HL-60 (cell line): ENCODE measurements around the gene CYB5R4.

Experiments used
- DNase-seq, 2 experiments: peaks; one replicate each; pipeline ENCODE4 v3.0.0-alpha.2; 2010 to 2020; ENCODE audit warnings: low read depth in 1 of 2, low spot score in 1 of 2
- H3K27ac ChIP-seq: fragments of 250-450 bp; sonication (Bioruptor Pico); replicated peaks from 2 replicates; pipeline ENCODE4 v1.5.1; 2020; ENCODE audit warnings: mild to moderate bottlenecking, moderate library complexity
- H3K27me3 ChIP-seq: fragments of 250-450 bp; sonication (Bioruptor Pico); 2 replicates; pipeline ENCODE4 v1.5.1; 2021; ENCODE audit warnings: mild to moderate bottlenecking, moderate library complexity; ENCODE audit not compliant: insufficient read depth, poor library complexity, severe bottlenecking
- H3K4me3 ChIP-seq: replicated peaks from 2 replicates; pipeline ENCODE4 v1.5.1; 2011; ENCODE audit warnings: mild to moderate bottlenecking, control low read depth, low read length; ENCODE audit not compliant: insufficient read depth
- GABPA ChIP-seq: IDR thresholded peaks from 2 replicates; pipeline ENCODE4 v1.6.1; 2012; ENCODE audit warnings: low read depth
- POLR2AphosphoS5 ChIP-seq: IDR thresholded peaks from 2 replicates; pipeline ENCODE4 v1.6.1; 2012; ENCODE audit warnings: low read depth
- REST ChIP-seq: IDR thresholded peaks from 2 replicates; pipeline ENCODE4 v1.6.1; 2012; ENCODE audit warnings: low read depth; ENCODE audit not compliant: insufficient replicate concordance
- SPI1 ChIP-seq: IDR thresholded peaks from 2 replicates; pipeline ENCODE4 v1.6.1; 2012; ENCODE audit warnings: low read depth, mild to moderate bottlenecking, borderline replicate concordance
- TF ChIP-seq, protein P1 (sequence below): IDR thresholded peaks from one replicate; pipeline ENCODE4 v1.5.1; 2011; ENCODE audit warnings: low read length, control low read depth, inconsistent platforms; ENCODE audit not compliant: insufficient read depth

The CYB5R4 gene

DNA sequence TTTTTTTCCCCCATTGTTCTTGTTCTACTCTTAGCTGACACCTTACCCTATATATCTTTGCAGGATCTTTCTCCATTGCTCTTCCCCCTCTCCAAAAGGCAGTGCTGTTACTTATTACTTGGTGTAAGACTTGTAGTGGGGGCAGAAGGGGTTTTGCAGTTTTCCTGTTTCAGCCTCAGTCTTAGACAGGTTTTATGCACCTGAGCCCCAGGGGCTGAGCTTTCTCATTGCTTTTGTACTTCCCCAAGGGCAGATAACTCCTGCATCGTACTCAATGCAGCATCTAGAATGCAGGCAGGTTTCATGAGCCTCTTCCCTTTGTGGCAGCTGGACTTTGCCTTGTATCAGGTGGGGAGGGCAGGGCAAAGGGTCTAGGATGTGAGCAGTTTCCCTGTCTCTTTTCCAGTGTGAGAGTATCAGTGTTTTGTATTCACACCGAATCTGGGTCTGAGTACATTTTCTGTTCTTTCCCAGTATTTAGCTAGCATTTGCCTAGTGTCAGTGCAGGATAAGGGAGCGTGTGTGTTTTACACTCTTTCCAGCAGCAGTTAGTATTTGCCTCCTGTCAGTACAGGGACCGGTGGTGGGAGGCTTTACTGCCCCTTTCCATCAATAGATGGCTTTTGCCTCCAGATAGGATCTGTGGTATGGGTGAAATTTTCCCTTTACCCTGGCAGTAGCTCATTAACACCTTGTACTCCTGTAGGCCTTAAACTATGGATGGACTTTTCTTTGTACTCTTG, 19.6 kb downstream of the CYB5R4 start:
- no peak overlapping the region for H3K27ac ChIP-seq
- DNase-seq, result no peak
- H3K4me3 ChIP-seq, result no peak overlapping the region
- no peaks in the 10 kb centered on the region for H3K27me3 ChIP-seq
- TF ChIP-seq REST (no peak), SPI1 (no peak)

DNA sequence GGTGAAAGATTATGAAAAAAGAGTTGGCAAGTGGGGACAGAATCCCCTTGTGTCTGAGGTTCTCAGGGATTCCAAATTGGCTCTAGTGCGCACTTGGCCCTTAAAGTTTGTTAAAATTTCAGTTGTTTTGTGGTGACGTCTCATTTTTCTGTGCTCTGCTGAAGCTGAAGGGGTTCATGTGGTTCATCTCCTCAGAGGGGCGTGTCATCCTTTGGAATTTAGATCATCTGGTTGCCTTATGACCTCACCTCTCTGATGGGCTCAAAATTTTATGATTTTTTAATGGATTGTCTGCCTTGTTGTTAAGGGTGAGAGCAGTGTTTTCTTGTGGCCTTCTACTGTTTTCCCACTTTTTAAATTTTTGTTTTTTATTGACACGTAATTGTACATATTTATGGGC, 20.3 kb downstream of the CYB5R4 start:
- DNase-seq, result no peak
- no peak overlapping the region for H3K27ac ChIP-seq
- no peaks in the 10 kb centered on the region for H3K27me3 ChIP-seq
- no peak overlapping the region for H3K4me3 ChIP-seq
- TF ChIP-seq POLR2AphosphoS5 (no peak), SPI1 (no peak), REST (no peak), GABPA (no peak)
- TF ChIP-seq, protein P1, sequence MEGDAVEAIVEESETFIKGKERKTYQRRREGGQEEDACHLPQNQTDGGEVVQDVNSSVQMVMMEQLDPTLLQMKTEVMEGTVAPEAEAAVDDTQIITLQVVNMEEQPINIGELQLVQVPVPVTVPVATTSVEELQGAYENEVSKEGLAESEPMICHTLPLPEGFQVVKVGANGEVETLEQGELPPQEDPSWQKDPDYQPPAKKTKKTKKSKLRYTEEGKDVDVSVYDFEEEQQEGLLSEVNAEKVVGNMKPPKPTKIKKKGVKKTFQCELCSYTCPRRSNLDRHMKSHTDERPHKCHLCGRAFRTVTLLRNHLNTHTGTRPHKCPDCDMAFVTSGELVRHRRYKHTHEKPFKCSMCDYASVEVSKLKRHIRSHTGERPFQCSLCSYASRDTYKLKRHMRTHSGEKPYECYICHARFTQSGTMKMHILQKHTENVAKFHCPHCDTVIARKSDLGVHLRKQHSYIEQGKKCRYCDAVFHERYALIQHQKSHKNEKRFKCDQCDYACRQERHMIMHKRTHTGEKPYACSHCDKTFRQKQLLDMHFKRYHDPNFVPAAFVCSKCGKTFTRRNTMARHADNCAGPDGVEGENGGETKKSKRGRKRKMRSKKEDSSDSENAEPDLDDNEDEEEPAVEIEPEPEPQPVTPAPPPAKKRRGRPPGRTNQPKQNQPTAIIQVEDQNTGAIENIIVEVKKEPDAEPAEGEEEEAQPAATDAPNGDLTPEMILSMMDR, result no peak

GRCh38 chr6:83883240-83883639, 23.8 kb downstream of the CYB5R4 start:
- no peaks in the 10 kb centered on the region for H3K27me3 ChIP-seq
- H3K27ac ChIP-seq, result no peak overlapping the region
- no peak for DNase-seq
- TF ChIP-seq SPI1, result no peak
- no peak for TF ChIP-seq GABPA
- TF ChIP-seq REST, result no peak
- no peak for TF ChIP-seq POLR2AphosphoS5
- TF ChIP-seq, protein P1, result no peak
- no peak overlapping the region for H3K4me3 ChIP-seq
